ENCODE data around the gene RAPGEF6. TPM values are rescaled to one million over a fixed set of nuclear protein-coding genes. Genes with fewer than 3 reads are reported as not detected.

RAPGEF6 gene
- total and polyA plus RNA-seq, 4 donors, result 3.9 to 73.1 (median 10.8) TPM

DNA sequence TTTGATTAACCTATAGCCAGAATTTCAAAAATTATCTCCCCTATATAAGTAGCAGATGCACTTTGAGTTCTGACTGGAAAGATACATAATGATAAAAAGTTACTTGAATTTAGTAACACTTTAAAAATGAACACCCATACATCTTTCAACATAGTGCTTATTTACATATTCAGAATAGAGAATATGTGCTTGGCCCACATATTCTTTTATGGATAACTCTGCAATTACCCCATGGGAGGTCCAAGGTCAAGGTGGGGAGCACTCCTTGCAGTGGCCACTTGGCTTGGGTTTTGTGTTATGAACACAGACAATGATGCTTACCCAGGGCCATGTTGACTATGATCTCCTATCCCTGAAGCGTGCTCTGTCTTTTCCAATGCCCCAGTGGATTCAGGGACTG, 201.9 kb downstream of the RAPGEF6 start:
- Histone ChIP-seq H3K9ac (ENCODE audit: insufficient read depth in 1 of 2, low read length in 2 of 2) (no peak overlapping the region), H3K4me1 (ENCODE audit: control insufficient read depth in 5 of 5, insufficient read depth in 5 of 5, low read length in 5 of 5) (no peaks in the 10 kb centered on the region), H3K4me3 (no peak overlapping the region), H3K27ac (ENCODE audit: low read depth in 1 of 2, low read length in 1 of 2) (no peak overlapping the region), H3K36me3 (ENCODE audit: control insufficient read depth in 4 of 4, insufficient read depth in 4 of 4, low read length in 4 of 4) (peaks cover 9 to 26% (median 13%) of the 10 kb centered on the region in 4 donors), H3K27me3 (ENCODE audit: control insufficient read depth in 3 of 3, insufficient read depth in 3 of 3, low read length in 2 of 3) (no peaks in the 10 kb centered on the region), H3K9me3 (ENCODE audit: control insufficient read depth in 4 of 4, insufficient read depth in 3 of 4, low read length in 3 of 4) (no peaks in the 10 kb centered on the region)
- no peak for TF ChIP-seq CTCF (IDR thresholded peaks at IDR 0.05; ENCODE audit: control extremely low read depth, extremely low read depth)
- WGBS, 2 donors, result 100% methylated on average over 1 of the region's 1 CpG
- no peak for DNase-seq
- ATAC-seq (ENCODE audit: insufficient read depth, low FRiP score), result no peak

GRCh38 chr5:131431794-131432193, 203.2 kb downstream of the RAPGEF6 start:
- TF ChIP-seq CTCF (IDR thresholded peaks at IDR 0.05; ENCODE audit: control extremely low read depth, extremely low read depth), result no peak
- no peak overlapping the region for H3K9ac ChIP-seq (ENCODE audit: insufficient read depth in 1 of 2, low read length in 2 of 2)
- H3K27ac ChIP-seq (ENCODE audit: low read depth in 1 of 2, low read length in 1 of 2), result no peak overlapping the region
- H3K36me3 ChIP-seq (ENCODE audit: control insufficient read depth in 4 of 4, insufficient read depth in 4 of 4, low read length in 4 of 4), result peaks cover 12 to 24% (median 13%) of the 10 kb centered on the region in 4 donors
- no peak for DNase-seq
- ATAC-seq (ENCODE audit: insufficient read depth, low FRiP score), result no peak
- no peak overlapping the region for H3K4me3 ChIP-seq
- no peaks in the 10 kb centered on the region for H3K9me3 ChIP-seq (ENCODE audit: control insufficient read depth in 4 of 4, insufficient read depth in 3 of 4, low read length in 3 of 4)
- H3K27me3 ChIP-seq (ENCODE audit: control insufficient read depth in 3 of 3, insufficient read depth in 3 of 3, low read length in 2 of 3), result no peaks in the 10 kb centered on the region
- WGBS, 2 donors, result 43 to 83% methylated on average over 2 of the region's 2 CpGs
- no peaks in the 10 kb centered on the region for H3K4me1 ChIP-seq (ENCODE audit: control insufficient read depth in 5 of 5, insufficient read depth in 5 of 5, low read length in 5 of 5)

- Histone ChIP-seq H3K9me3 (ENCODE audit: control insufficient read depth in 4 of 4, insufficient read depth in 3 of 4, low read length in 3 of 4) (no peaks in the 10 kb centered on the region), H3K27me3 (ENCODE audit: control insufficient read depth in 3 of 3, insufficient read depth in 3 of 3, low read length in 2 of 3) (no peaks in the 10 kb centered on the region), H3K36me3 (ENCODE audit: control insufficient read depth in 4 of 4, insufficient read depth in 4 of 4, low read length in 4 of 4) (peaks cover 13 to 25% (median 14%) of the 10 kb centered on the region in 4 donors), H3K9ac (ENCODE audit: insufficient read depth in 1 of 2, low read length in 2 of 2) (no peak overlapping the region), H3K4me3 (no peak overlapping the region), H3K4me1 (ENCODE audit: control insufficient read depth in 5 of 5, insufficient read depth in 5 of 5, low read length in 5 of 5) (no peaks in the 10 kb centered on the region), H3K27ac (ENCODE audit: low read depth in 1 of 2, low read length in 1 of 2) (no peak overlapping the region)
- 55 to 59% methylated on average over 1 of the region's 1 CpG for WGBS, 2 donors
- ATAC-seq (ENCODE audit: insufficient read depth, low FRiP score), result no peak
- no peak for TF ChIP-seq CTCF (IDR thresholded peaks at IDR 0.05; ENCODE audit: control extremely low read depth, extremely low read depth)
- no peak for DNase-seq
Observed at GRCh38 chr5:131430794-131431193, 204.2 kb downstream of the RAPGEF6 start.

DNA sequence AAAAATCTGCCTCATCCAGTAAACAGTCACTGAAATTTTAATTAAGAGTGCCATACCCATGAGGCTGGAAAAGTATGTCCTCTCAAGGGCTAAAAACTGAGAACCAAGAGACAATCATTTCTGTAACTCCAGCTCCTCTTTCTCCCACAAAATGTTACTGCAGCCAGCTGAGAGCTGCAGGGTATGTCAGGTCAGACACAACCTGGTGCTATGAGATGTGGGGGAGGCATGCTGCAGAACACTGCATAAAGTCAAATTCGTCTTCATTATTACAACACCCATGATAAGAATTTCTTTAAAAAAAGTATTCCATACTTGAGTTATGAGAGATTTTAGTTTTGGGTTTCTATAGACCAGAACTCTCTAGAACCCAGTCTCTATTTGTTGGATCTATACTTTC, 209.0 kb downstream of the RAPGEF6 start:
- H3K9ac ChIP-seq (ENCODE audit: insufficient read depth in 1 of 2, low read length in 2 of 2), result no peak overlapping the region
- no peaks in the 10 kb centered on the region for H3K27me3 ChIP-seq (ENCODE audit: control insufficient read depth in 3 of 3, insufficient read depth in 3 of 3, low read length in 2 of 3)
- H3K27ac ChIP-seq (ENCODE audit: low read depth in 1 of 2, low read length in 1 of 2), result no peak overlapping the region
- H3K36me3 ChIP-seq (ENCODE audit: control insufficient read depth in 4 of 4, insufficient read depth in 4 of 4, low read length in 4 of 4), result peaks cover 13 to 19% (median 15%) of the 10 kb centered on the region in 4 donors
- no peaks in the 10 kb centered on the region for H3K9me3 ChIP-seq (ENCODE audit: control insufficient read depth in 4 of 4, insufficient read depth in 3 of 4, low read length in 3 of 4)
- ATAC-seq (ENCODE audit: insufficient read depth, low FRiP score) (no peak), DNase-seq (no peak)
- WGBS, 2 donors, result 91 to 92% methylated on average over 1 of the region's 1 CpG
- TF ChIP-seq CTCF (IDR thresholded peaks at IDR 0.05; ENCODE audit: control extremely low read depth, extremely low read depth), result no peak
- H3K4me1 ChIP-seq (ENCODE audit: control insufficient read depth in 5 of 5, insufficient read depth in 5 of 5, low read length in 5 of 5), result no peaks in the 10 kb centered on the region
- H3K4me3 ChIP-seq, result no peak overlapping the region
